GM21825 (cell line): ENCODE data around the gene SH2D5.

Experiments
- ATAC-seq: cut with Tn5 transposase; IDR thresholded peaks from one replicate; pipeline ENCODE4 v1.9.1; 2021; ENCODE audit warnings: mild to moderate bottlenecking, moderate library complexity; ENCODE audit not compliant: unreplicated experiment

SH2D5 gene

DNA sequence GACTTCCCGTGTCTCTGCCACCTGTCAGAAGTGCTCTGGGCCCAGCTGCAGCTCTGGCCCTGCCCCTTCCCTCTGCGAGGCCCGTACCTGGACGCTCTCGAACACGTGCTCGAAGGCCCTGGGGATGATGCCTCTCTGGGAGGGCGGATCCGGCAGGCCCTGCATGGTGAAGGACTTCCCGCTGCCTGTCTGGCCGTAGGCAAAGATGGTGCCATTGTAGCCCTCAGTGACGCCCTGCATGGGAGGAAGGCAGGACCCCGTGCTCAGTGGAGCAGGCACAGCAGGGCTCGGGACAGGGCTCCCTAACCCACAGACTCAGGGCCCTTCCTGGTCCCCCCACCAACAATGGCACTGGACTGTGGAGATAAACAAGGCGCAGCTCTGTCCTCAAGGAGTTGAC lies 17.1 kb downstream of the SH2D5 start:
- no peak for ATAC-seq

DNA sequence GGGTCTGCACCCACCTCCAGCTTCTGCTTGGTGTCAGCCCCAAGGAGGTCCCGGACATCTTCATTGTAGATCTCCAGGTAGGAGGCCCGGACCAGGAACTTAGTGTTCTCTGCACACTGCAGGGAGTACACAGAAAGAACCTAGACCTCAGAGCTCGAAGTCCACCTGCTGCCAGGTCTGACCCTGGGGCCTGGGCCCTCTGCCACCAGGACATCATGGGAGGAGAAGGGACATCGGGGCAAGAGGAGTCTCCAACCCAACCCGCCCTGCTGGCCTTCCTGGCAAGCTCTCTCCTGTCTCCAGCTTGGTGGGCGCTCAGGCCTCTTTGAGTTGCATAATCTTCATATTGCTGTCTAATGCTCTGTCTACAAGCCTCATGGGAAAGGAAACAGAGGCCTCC lies 19.1 kb downstream of the SH2D5 start:
- no peak for ATAC-seq

DNA sequence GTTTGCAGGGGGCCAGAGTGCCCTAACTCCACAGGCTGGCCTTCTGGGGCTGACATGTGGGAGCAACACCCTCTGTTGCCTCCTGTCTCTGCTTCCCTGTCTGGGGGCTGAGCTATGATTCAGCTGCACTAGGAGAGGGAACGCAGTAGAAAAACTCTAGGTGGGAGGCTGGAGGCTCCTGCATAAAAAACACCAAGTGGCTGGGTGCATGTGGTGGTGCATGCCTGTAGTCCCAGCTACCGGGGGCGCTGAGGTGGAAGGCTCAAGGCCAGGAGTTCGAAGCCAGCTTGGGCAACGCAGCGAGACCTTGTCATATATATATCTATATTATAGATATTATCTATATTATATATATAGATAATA lies 20.3 kb downstream of the SH2D5 start:
- no peak for ATAC-seq

DNA sequence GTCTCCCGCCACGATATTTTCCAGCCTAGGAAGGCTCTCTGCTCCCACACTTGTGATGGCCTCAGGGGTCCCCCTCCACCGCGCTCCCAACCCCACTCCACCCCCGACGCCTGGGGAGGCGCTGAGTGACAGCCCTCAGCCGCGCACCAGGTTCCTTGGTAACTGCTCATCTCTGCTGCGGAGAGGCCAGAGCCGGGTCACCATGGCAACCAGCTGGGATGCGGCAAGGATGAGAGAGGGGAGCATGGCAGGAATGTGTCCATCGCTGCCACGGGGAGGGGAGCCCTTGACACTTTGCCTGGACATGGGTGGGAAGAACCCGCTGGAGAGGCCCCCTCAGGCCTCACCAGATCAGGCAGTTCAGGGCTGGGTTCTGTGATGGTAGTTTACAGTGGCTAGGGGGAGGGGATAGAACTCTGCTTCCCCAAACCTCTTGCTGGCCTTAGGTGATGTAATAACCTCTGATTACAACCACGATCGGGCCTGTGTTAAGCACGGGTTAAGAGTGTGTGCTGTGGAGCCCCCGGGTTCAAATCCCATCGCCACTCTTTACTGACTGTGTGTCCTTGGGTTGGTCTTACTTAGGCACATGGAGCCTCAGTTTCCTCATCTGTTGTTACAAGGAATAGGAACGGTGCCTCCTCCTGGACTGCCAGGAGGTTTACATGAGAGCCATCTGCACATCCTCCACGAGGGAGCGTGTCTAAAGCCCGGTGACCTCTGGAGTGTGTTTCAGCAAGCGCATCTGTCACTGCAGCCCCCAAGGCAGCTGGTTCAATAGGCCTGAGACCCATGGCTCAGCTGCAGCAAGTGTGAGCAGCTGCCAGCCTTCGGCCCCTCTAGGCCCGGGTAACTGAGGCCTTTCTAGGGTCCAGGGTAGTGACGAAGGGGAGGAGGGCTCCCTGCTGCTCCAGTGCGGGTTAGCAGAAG lies 21.0 kb downstream of the SH2D5 start:
- no peak for ATAC-seq

DNA sequence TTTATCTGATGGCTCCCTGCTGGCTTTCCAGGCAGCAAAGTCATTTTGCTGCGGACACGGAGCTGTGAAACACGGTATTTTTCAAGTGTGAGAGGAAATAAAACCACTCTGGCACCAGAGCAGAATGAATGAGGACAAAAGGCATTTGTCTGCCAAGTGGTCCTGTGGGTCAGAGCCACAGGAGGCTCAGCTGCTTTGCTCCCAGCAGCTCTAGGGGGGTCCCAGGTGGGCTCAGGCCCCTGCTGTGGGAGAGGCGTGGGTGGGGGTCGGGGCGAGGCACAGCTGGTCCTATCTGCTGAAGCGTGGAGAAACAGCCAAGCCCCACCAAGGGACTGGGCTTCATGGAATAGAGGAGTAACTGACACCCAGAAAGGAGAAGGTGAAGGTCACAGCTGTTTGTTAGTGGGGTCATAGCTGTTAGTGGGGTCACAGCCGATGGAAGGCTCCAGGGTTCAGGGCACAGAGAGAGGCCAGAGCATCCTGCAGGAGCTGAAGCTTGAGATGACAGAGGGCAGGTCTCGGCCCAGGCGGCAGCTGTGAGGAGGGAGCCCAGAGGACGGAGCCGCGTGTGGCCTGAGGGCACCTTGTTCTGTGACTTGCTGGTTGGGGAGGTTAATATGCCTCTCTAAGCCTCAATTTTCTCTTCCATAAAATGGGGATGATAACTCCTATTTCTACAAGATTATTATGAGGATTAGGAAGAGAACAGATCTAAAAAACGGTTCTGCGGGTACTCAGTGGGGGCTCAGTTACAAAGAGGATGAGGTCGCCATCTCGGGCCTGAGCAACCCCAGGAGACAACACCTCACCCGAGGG lies 21.8 kb downstream of the SH2D5 start:
- ATAC-seq: no peak

DNA sequence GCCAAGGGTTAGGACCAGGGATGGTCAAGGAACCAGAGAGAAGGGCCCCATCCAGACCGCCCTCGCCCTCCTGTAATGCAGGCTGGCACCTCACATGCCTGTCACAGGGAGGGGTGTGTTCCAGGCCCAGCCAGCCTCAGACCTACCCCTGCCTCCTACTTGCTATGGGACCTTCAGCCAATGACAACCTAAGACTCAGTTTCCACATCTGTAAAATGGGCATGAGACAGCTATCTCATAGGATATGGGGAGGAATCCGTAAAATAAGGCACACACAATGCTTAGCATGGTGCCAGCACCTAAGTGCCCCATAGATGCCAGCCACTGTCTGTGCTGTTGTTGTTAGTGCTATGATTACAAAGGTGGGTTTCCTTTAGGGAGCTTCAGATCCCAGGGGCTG lies 22.6 kb downstream of the SH2D5 start:
- ATAC-seq: no peak

DNA sequence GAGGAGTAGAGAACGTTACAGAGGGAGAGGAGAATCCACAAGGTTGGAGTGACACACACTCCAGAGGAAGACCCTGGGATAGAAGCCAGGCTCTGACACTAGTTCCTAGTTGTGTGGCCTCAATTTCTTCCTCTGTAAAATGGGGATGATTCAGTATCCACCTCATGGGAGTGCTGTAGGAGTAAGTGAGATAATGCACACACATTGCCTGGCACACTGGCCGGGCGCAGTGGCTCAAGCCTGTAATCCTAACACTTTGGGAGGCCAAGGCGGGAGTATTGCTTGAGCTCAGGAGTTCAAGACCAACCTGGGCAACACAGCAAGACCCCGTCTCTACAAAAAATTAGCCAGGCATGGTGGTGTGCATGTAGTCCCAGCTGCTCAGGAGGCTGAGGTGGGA lies 23.6 kb downstream of the SH2D5 start:
- no peak for ATAC-seq

DNA sequence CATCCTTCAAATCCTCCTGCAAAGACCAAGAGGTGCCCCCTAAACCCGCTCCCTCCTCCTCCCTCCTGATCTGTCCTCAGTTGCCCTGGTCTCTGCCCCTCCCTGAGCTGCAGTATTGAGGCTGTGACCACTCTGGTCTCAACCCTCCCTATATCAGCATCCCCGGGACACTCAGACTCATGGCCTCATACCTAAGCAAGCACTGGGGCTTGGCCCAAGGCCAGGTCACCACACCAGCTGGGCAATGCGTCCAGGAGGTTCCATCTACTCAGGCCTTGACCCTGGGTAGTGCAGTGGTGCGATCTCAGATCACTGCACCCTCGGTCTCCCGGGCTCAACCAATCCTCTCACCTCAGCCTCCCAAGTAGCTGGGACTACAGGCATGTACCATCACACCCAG lies 24.4 kb downstream of the SH2D5 start:
- ATAC-seq: no peak

DNA sequence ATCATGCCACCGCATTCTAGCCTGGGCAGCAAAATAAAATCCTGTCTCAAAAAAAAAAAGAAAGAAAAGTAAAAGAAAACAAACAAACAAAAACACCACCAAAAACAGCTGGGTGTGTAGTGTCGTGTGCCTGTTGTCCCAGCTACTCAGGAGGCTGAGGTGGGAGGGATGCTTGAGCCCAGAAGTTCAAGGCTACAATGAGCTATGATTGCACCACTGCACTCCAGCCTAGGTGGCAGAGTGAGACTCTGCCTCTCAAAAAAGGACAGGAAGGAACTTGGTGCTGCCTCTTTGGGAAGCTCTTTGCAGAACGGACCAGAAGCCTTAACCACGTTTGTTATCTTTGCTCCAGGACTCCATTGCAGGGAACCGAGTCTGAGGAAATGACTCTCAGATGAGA lies 25.7 kb downstream of the SH2D5 start:
- ATAC-seq: no peak

DNA sequence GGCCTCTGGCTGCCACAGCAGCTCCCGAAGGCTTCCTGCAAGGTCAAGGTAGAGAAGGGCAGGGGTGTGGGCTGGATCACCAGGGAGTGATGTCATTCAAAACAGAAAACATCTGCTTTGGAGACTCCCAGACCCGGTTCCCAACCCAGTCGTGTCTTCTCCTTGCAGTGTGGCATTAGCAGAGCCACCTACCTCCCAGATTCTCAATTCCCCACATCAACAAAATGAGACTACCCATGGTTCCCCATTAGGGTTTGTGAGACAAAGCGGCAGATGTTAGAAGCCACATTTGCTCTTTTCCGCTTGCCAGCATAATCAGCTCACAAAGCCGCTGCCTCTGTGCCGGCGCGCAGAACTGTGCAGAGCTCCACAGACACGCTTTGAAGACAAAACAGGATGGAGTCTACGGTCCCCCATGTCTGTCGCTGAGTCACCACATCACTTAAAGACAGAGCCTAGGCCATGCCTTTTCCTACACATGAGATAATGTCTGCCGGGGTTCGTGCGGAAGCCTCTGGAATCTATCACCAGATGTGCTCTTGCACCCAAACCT lies 27.2 kb downstream of the SH2D5 start:
- no peak for ATAC-seq

DNA sequence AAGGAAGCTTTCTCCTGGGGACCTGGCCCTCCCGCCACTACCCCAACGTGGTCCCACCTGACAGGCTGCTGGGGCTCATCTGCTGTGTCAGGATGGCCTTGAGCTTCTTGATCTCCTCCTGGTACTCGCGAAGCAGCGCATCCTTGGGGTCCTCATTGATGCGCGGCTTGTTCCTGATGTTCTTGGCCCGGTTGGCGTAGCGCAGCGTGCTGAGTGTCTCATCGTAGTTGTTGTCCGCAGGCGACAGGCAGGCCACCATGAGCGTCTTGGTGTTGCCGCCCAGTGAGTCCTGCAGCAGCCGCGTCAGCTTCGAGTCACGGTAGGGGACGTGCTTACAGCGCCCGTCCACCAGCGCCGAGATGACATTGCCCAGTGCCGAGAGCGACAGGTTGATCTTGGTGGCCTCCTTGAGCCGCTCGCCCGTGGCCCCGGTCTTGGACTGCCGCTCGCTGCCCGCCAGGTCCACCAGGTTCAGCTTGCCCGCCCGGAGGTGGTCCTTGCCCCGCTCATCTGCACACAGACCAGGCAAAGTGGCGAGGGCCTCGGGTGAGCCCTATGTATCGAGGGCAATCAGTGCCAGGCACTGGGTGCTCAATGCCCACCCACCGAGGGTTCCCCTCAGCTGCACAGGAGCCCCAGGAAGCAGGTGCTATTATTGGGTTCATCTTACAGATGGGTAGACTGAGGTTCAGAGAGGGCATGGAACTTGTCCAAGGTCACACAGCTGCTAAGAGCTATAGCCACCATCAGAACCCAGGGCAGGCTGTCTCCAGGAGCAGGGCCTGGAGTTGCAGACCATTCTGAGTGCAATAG lies 27.9 kb downstream of the SH2D5 start:
- ATAC-seq: no peak

DNA sequence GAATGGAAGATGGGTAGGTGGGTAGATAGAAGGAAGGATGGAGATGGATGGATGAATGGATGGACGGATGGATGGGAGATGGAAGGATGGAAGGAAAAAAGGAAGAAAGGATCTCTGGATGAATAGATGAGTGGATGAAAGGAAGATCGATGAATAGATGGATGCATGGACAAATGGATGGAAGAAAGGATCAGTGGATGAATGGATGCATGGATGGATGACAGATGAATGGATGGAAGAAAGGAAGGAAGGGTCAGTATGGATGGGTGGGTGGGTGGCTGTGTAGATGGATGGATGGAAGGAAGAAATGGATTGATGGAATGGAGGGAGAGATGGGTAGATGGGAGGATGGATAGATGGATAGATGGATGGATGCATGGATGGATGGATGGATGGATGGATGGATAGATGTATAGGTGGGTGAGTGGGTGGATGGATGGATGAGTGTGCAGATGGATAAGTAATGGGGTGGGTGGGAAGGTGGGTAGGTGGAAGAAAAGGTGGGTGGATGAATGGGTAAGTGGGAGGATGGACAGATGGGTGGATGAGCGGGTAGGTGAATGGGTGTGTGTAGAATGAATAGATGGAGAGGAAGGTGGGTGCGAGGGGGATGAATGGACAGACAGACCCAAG lies 29.3 kb downstream of the SH2D5 start:
- no peak for ATAC-seq

DNA sequence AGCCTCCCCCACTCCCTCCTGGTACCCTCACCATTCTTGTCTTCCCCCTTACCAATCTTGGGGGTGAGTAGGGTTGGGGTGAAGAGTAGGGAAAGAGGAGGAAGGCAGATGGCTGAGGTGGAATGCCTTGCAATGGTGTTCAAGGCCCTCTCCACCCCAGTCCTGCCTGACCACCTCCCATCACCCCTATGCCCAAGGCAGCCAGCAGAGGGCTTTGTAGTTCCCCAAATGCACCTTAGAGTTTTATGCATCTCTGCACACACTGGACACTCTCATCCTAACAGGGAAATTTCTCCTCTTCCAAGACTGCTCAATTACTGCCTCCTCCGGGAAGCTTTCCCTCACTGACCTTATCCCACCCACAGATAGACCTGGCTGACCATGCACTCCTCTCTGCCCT lies 30.1 kb downstream of the SH2D5 start:
- ATAC-seq: no peak

DNA sequence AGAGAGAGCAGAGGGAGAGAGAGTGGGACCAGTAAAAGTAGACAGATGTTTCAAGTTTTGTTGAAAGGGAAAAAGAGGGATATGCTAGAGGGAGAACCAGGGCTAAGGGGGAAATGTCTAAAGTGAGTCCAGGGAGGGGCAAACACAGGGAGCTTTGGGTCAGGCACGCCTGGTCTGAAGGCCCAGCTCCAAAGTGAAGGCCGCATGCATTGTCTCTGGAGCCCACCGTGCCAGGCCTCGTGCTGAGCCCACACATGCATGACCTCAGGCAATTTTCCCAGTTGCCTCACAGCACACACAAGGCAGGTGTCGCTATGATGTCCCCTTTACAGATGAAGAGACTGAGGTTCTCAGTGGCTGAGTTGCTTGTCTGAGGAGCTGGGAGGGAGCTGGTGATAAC lies 30.7 kb downstream of the SH2D5 start:
- no peak for ATAC-seq

DNA sequence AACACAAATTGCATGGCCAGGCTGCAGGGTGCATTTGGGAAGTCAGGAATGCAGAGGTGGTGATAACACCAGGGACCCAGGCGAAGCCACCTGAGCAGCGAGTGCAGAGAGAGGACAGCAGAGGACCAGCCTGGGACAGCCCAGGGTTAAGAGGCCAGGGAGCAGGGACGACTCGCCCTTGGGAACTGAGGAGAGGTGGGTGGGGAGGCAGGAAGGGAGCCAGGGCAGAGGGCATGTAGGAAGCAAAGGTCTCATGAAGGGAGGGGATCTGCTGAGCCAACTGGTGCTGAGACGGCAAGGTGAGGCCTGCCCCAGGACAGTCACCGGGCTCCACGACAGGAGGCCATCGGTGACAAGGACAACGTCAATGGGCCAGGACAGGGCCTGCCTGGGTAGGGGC lies 31.1 kb downstream of the SH2D5 start:
- ATAC-seq: no peak

DNA sequence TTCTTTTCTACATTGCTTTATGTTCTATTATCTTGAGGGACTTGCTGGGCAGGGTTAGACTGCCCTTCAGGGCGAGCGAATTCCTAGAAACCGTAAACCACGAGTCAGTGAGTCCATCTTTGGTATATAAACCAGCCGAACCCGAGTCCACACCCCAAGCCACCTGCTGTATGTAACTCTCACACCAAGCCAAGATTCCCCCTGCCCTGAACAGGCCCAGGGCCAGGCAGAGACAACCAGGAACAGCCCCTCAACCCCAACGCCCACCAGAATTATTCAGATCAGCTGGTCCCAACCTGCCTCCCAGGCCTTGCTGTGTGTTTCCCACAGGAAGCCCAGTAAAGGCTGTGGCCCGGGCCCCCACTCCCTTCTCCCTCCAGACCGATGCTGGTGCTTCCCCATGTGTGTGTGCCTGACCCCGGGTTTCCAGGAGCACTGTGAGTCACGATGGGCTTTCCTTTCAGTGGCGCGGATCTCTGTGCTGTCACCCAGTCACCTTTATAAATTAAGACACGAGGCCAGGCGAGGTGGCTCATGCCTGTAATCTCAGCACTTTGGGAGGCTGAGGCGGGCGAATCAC lies 31.8 kb downstream of the SH2D5 start:
- no peak for ATAC-seq

DNA sequence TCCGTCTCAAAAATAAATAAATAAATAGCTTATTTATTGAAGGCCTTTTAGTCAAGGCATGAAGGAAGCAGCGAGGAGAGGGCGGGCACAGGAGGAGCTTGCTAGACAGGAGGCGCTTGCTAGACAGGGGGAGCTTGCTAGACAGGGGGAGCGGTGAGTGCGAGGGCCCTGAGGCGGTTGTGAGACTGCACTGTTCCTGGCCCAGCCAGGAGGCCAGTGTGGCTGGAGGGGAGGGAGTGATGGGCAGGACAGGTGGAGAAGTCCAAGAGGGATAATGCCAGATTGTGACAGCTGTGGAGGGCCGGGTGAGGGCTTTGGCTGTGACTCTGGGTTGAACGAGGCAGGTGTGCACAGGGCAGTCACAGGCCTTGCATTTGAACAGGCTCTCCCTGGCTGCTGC lies 32.9 kb downstream of the SH2D5 start:
- no peak for ATAC-seq

DNA sequence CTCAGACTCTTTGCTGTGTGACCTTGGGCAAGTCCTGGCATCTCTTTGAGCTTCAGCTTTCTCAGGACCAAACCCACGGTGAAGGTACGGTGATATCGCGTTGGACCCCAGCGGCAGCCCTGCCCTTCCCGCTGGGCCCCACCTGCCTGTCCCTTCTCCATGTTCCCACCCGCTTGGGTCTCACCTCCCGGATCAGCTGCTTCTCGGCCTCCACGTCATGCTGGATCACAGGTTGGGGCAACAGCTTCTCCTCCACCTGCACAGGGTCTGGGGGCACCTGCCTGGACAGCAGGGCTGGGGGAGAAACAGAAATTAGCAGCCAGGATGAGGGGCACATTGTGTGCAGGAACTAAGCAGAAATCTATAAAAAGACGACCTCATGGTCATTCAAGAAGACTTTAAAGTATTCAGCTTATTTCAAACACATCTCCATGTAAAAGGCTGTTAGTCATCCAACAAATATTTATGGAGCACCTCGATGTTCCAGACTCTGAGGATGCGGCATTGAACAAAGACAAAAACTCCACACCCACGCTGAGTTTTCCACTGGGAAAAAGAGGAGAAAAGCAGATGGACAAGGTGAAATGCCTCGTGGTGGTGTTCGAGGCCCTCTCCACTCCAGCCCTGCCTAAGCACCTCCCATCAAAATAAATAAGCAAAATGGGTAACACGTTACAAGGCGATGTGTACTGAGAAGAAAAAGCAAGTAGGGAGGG lies 34.1 kb downstream of the SH2D5 start:
- ATAC-seq: no peak

DNA sequence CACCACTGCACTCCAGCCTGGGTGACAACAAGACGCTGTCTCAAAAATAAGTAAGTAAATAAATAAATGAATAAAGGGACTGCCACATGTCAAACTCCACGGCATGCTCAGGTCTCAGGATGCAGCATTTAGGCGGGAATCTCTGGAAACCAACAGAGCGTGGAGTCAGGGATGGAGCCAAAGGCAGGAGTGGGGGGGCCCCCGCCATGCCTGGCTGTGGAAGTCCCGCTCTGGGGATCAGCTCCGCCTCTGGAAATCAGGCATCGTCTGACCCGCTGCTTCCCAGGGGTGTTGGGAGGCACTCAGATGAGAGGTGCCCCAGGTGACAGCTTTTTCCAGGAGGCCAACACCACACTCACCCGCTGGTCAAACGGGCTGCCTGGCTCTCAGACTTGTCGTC lies 34.9 kb downstream of the SH2D5 start:
- ATAC-seq: no peak
